Skeletal muscle tissue (tissue), 4 donors: ENCODE measurements around the gene SAPCD2. TPM values are rescaled to one million over a fixed set of nuclear protein-coding genes. Genes with fewer than 3 reads are reported as not detected.

Experiments
- H3K27ac ChIP-seq: one replicate; pipeline ENCODE4 v1.7.0; 2013; ENCODE audit warnings: mild to moderate bottlenecking, low read depth, low read length, inconsistent platforms
- H3K27me3 ChIP-seq, 3 donors: one replicate each; pipeline ENCODE4 v1.7.0; 2013; ENCODE audit warnings: low read length in 3 of 3; ENCODE audit not compliant: control insufficient read depth in 3 of 3, insufficient read depth in 3 of 3
- H3K36me3 ChIP-seq, 3 donors: one replicate each; pipeline ENCODE4 v1.7.0; 2013; ENCODE audit warnings: low read length in 3 of 3; ENCODE audit not compliant: control insufficient read depth in 3 of 3, insufficient read depth in 3 of 3
- H3K4me1 ChIP-seq, 3 donors: one replicate each; pipeline ENCODE4 v1.7.0; 2013; ENCODE audit warnings: low read length in 3 of 3, mild to moderate bottlenecking in 3 of 3; ENCODE audit not compliant: control insufficient read depth in 3 of 3, insufficient read depth in 3 of 3
- H3K4me3 ChIP-seq, 3 donors: one replicate each; pipeline ENCODE4 v1.7.0; 2013; ENCODE audit warnings: low read length in 3 of 3
- H3K9ac ChIP-seq, 3 donors: one replicate each; pipeline ENCODE4 v1.7.0; 2013; ENCODE audit warnings: low read length in 3 of 3, mild to moderate bottlenecking in 3 of 3, moderate library complexity in 2 of 3, low read depth in 1 of 3
- H3K9me3 ChIP-seq, 3 donors: one replicate each; pipeline ENCODE4 v1.7.0; 2013; ENCODE audit warnings: low read length in 3 of 3; ENCODE audit not compliant: control insufficient read depth in 3 of 3
- total RNA-seq: library from RNA; depleted of rRNA; stranded (reverse); fragments of >200 nt; gene quantifications from one replicate; pipeline ENCODE4 v1.2.3, GENCODE V29; 2014
- donor health status: Osteomylitis.

The SAPCD2 gene
- total RNA-seq, 1 donor from 2014 or later, result 1.0 TPM

GRCh38 chr9:137048655-137049543, 21.5 kb downstream of the SAPCD2 start:
- H3K27me3 ChIP-seq, result peaks cover 58 to 76% (median 72%) of the 10 kb centered on the region in 3 donors
- no peaks in the 10 kb centered on the region for H3K9me3 ChIP-seq
- no peak overlapping the region for H3K9ac ChIP-seq
- H3K4me1 ChIP-seq, result peaks cover 25 to 39% (median 36%) of the 10 kb centered on the region in 3 donors
- no peak overlapping the region for H3K27ac ChIP-seq
- no peak overlapping the region for H3K4me3 ChIP-seq
- no peaks in the 10 kb centered on the region for H3K36me3 ChIP-seq

GRCh38 chr9:137046088-137046787, 24.1 kb downstream of the SAPCD2 start, which contains the start of gene NPDC1:
Gene NPDC1, minus strand, starts transcription at chr9:137046177. Its CDS starts 188 bp downstream, at chr9:137045989.
- H3K27ac ChIP-seq, result peak within 1 kb of the TSS; percentile 40
- H3K4me3 ChIP-seq, result peak within 1 kb of the TSS; percentile 65 to 74 (median 69)
- peak within 1 kb of the TSS; percentile 38 to 77 (median 61) for H3K9ac ChIP-seq
- H3K9me3 ChIP-seq, result no peaks in the 10 kb centered on the region
- H3K4me1 ChIP-seq, result peaks cover 27 to 39% (median 31%) of the 10 kb centered on the region in 3 donors
- H3K27me3 ChIP-seq, result peaks cover 37 to 62% (median 60%) of the 10 kb centered on the region in 3 donors
- no peaks in the 10 kb centered on the region for H3K36me3 ChIP-seq

GRCh38 chr9:137045294-137046087, 24.9 kb downstream of the SAPCD2 start:
- peak overlapping the region; percentile 38 to 77 (median 61) for H3K9ac ChIP-seq
- H3K27me3 ChIP-seq, result peaks cover 31 to 56% (median 55%) of the 10 kb centered on the region in 3 donors
- no peaks in the 10 kb centered on the region for H3K36me3 ChIP-seq
- peak overlapping the region; percentile 40 for H3K27ac ChIP-seq
- H3K4me3 ChIP-seq, result peak overlapping the region; percentile 65 to 74 (median 69)
- H3K9me3 ChIP-seq, result no peaks in the 10 kb centered on the region
- H3K4me1 ChIP-seq, result peaks cover 27 to 39% (median 31%) of the 10 kb centered on the region in 3 donors

GRCh38 chr9:137044502-137045177, 25.7 kb downstream of the SAPCD2 start:
- Histone ChIP-seq H3K9ac (peak overlapping the region; percentile 38 to 77 (median 61)), H3K27ac (peak overlapping the region; percentile 56), H3K4me1 (peaks cover 27 to 39% (median 31%) of the 10 kb centered on the region in 3 donors), H3K9me3 (no peaks in the 10 kb centered on the region), H3K36me3 (peaks cover 0 to 5% (median 2%) of the 10 kb centered on the region in 3 donors), H3K4me3 (peak overlapping the region; percentile 63 to 74 (median 65)), H3K27me3 (peaks cover 24 to 48% (median 47%) of the 10 kb centered on the region in 3 donors)

- H3K4me3 ChIP-seq, result peak overlapping the region in 2 of 3 donors; percentile 29 to 48
- peak overlapping the region in 1 of 3 donors; percentile 33 for H3K9ac ChIP-seq
- peak overlapping the region; percentile 56 for H3K27ac ChIP-seq
- H3K36me3 ChIP-seq, result peaks cover 0 to 10% (median 4%) of the 10 kb centered on the region in 3 donors
- H3K9me3 ChIP-seq, result no peaks in the 10 kb centered on the region
- H3K4me1 ChIP-seq, result peaks cover 27 to 33% (median 28%) of the 10 kb centered on the region in 3 donors
- H3K27me3 ChIP-seq, result peaks cover 18 to 42% (median 41%) of the 10 kb centered on the region in 3 donors
Observed at GRCh38 chr9:137044037-137044436, 26.3 kb downstream of the SAPCD2 start.

GRCh38 chr9:137042751-137043727, 27.3 kb downstream of the SAPCD2 start:
- H3K4me3 ChIP-seq, result peak overlapping the region in 1 of 3 donors; percentile 29
- H3K27me3 ChIP-seq, result peaks cover 12 to 38% (median 33%) of the 10 kb centered on the region in 3 donors
- H3K4me1 ChIP-seq, result peaks cover 25 to 32% (median 27%) of the 10 kb centered on the region in 3 donors
- peak overlapping the region in 1 of 3 donors; percentile 33 for H3K9ac ChIP-seq
- peaks cover 0 to 12% (median 6%) of the 10 kb centered on the region in 3 donors for H3K36me3 ChIP-seq
- peak overlapping the region; percentile 56 for H3K27ac ChIP-seq
- no peaks in the 10 kb centered on the region for H3K9me3 ChIP-seq

GRCh38 chr9:137041124-137041523, 29.2 kb downstream of the SAPCD2 start:
- Histone ChIP-seq H3K4me1 (peaks cover 19 to 26% (median 23%) of the 10 kb centered on the region in 3 donors), H3K4me3 (no peak overlapping the region), H3K36me3 (peaks cover 0 to 12% (median 6%) of the 10 kb centered on the region in 3 donors), H3K27ac (no peak overlapping the region), H3K9me3 (no peaks in the 10 kb centered on the region), H3K9ac (no peak overlapping the region), H3K27me3 (peaks cover 3 to 19% (median 16%) of the 10 kb centered on the region in 3 donors)

GRCh38 chr9:137040568-137040967, 29.8 kb downstream of the SAPCD2 start:
- Histone ChIP-seq H3K4me3 (no peak overlapping the region), H3K27me3 (peaks cover 3 to 22% (median 18%) of the 10 kb centered on the region in 3 donors), H3K36me3 (peaks cover 0 to 12% (median 6%) of the 10 kb centered on the region in 3 donors), H3K27ac (no peak overlapping the region), H3K9ac (no peak overlapping the region), H3K4me1 (peaks cover 16 to 24% (median 24%) of the 10 kb centered on the region in 3 donors), H3K9me3 (no peaks in the 10 kb centered on the region)
